IPS DF 4.7 (cell line): ENCODE data around the gene PARL.

Source experiments
- DNase-seq: peaks from one replicate; pipeline ENCODE4 v3.0.0-alpha.2; 2013; ENCODE audit warnings: low spot score; ENCODE audit errors: extremely low read depth

Gene PARL

GRCh38 chr3:183884427-183885296 is at the start of gene PARL:
Gene PARL, minus strand, starts transcription at chr3:183884880. Its CDS starts 34 bp downstream, at chr3:183884846.
- DNase-seq = peak; percentile 80

GRCh38 chr3:183933160-183933559 is 48.5 kb upstream of the PARL start:
- DNase-seq = no peak

GRCh38 chr3:183931881-183932280 is 47.2 kb upstream of the PARL start:
- DNase-seq = no peak

- DNase-seq = no peak
Measured at GRCh38 chr3:183930086-183930485, 45.4 kb upstream of the PARL start.

- no peak for DNase-seq
Measured at GRCh38 chr3:183927059-183927458, 42.4 kb upstream of the PARL start.

GRCh38 chr3:183924956-183925355 is 40.3 kb upstream of the PARL start:
- DNase-seq = no peak

GRCh38 chr3:183924543-183924942 is 39.9 kb upstream of the PARL start:
- no peak for DNase-seq

- DNase-seq = no peak
Measured at GRCh38 chr3:183922421-183922820, 37.7 kb upstream of the PARL start.

GRCh38 chr3:183921096-183921495 is 36.4 kb upstream of the PARL start:
- DNase-seq = no peak

GRCh38 chr3:183920416-183920815 is 35.7 kb upstream of the PARL start:
- DNase-seq = no peak

- DNase-seq = no peak
Measured at GRCh38 chr3:183918178-183918577, 33.5 kb upstream of the PARL start.

- no peak for DNase-seq
Measured at GRCh38 chr3:183917776-183918175, 33.1 kb upstream of the PARL start.

- no peak for DNase-seq
Measured at GRCh38 chr3:183914856-183915255, 30.2 kb upstream of the PARL start.

- DNase-seq = no peak
Measured at GRCh38 chr3:183913580-183913920, 28.9 kb upstream of the PARL start.

GRCh38 chr3:183912895-183913579 is 28.4 kb upstream of the PARL start:
- no peak for DNase-seq

- no peak for DNase-seq
Measured at GRCh38 chr3:183911763-183912506, 27.3 kb upstream of the PARL start.

- DNase-seq = no peak
Measured at GRCh38 chr3:183911087-183911486, 26.4 kb upstream of the PARL start.

GRCh38 chr3:183909030-183909600 is 24.4 kb upstream of the PARL start:
- DNase-seq = no peak

GRCh38 chr3:183907911-183908331 is 23.2 kb upstream of the PARL start:
- no peak for DNase-seq

GRCh38 chr3:183907176-183907575 is 22.5 kb upstream of the PARL start:
- no peak for DNase-seq

- DNase-seq = no peak
Measured at GRCh38 chr3:183906234-183906921, 21.7 kb upstream of the PARL start.
